ENCODE results near the gene ATRNL1.

DNA sequence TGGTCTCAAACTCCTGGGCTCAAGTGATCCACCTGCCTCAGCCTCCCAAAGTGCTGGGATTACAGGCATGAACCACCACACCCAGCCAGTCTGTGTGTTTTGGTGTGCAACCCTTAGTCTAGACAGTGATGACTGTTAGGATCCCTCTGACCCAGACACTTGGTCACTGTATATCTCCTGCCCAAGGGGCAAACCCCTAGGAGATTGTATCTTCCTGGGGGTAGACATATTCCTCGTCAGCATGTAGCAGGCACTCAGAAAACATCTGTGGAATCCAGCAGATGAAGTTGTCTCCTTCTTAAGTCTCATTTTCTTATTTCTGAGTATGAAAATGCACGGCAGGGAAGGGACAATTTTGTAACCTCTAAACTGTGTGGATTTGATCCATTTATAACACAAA, 887.3 kb downstream of the ATRNL1 start:
- no peak for TF ChIP-seq POLR2A (IDR thresholded peaks at IDR 0.05)
- TF ChIP-seq, protein P1, sequence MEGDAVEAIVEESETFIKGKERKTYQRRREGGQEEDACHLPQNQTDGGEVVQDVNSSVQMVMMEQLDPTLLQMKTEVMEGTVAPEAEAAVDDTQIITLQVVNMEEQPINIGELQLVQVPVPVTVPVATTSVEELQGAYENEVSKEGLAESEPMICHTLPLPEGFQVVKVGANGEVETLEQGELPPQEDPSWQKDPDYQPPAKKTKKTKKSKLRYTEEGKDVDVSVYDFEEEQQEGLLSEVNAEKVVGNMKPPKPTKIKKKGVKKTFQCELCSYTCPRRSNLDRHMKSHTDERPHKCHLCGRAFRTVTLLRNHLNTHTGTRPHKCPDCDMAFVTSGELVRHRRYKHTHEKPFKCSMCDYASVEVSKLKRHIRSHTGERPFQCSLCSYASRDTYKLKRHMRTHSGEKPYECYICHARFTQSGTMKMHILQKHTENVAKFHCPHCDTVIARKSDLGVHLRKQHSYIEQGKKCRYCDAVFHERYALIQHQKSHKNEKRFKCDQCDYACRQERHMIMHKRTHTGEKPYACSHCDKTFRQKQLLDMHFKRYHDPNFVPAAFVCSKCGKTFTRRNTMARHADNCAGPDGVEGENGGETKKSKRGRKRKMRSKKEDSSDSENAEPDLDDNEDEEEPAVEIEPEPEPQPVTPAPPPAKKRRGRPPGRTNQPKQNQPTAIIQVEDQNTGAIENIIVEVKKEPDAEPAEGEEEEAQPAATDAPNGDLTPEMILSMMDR (IDR thresholded peaks at IDR 0.05) = no peak
